NCI-H446 (cell line): Measurements from ENCODE around the gene CDH20.
A peak's percentile ranks its signal among the peaks of the same experiment; 100 is the strongest.

Source experiments
- DNase-seq, 2 experiments: peaks; one replicate each; lab custom pipeline; 2025; lab: John Stamatoyannopoulos, UW

Gene CDH20

DNA sequence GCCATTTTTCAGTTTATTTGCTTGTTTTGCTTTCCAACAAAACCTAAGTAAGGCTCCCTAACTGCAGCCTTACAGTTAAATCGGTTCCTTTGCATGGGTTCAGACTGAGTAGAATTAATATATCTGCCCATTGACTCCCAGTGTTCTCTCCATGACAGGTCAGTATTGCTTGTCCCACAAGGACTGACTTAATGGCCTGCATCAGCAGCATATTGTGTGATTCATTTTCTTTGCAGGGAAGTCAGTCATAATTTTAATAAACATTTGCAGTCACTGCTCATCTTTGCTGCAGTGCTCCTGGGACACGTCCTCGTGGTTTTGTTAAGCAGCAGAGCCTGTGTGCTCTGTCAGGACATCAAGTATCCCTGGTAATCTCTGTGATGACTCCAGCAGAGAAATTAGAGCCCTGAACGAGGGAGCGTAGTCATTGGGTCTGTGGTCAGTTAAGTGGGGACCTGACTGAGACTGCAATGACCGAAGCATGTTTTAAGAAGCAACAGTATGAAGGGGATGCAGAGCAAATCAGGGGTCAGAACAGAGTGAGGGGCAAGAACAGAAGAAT, 93.3 kb downstream of the CDH20 start:
- no peak for DNase-seq

DNA sequence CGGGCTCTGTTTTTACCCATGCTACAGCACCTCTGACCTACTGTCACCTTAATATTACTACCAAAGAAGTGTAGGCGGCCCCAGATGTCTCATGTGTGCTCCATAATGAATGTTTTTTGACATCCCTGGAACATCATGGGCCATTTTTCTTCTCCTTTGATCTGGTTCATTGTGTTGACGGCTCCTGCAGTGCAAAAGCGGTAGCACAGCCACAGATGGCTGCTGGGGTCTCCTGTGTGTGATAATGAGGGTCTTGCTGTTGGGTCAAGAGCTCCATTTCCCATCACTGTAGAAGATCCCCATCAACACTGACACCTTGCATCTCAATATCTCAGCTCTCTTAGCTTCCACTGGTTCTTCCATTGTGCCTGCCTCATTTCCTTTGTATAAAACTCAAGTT, 95.0 kb downstream of the CDH20 start:
- no peak for DNase-seq

DNA sequence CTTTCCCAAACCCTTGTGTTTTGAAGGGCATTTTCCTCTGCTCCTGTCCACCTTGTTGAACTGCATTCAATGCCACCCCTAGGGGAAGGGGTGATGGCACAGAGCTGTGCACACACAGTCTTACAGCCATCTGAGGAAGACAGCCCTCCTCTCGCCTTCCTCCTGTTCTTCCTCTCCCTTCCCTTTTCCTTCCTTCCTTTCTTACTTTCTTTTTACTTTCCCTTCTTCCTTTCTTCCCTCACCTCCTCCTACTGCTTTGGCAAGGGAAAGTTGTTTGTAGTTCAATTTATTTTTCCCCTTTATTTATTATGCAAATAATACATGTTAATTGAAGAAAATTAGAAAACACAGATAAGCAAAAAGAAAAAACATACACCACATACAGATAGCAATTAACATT, 99.4 kb downstream of the CDH20 start:
- no peak for DNase-seq

DNA sequence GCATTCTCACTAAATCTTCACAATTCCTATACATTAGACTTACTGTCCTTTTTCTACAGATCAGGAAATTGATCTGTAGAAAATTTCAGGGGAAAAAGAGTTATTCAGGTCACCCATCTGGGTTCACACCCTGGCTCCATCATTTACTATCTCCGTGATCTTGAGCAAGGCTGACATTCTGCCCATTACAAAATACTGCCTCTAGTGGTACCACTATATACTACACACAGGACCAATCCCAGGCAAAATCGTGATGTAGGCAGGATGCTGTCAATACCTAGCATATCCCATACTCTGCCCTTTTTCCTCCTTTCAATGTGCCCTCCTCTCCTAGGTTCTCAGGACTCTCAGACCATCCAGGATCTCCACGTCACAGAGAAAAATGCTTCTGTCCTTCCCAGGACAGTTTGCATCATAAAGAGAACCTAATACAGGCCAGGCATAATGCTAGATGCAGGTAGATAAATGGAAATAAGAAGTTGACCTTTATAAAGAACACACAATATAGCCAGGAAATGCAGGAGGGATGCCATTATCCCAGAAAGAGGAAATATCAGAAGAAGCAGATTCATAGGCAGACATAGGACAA, 101.9 kb downstream of the CDH20 start:
- DNase-seq, result peak in 1 of 2 experiments; percentile 10

DNA sequence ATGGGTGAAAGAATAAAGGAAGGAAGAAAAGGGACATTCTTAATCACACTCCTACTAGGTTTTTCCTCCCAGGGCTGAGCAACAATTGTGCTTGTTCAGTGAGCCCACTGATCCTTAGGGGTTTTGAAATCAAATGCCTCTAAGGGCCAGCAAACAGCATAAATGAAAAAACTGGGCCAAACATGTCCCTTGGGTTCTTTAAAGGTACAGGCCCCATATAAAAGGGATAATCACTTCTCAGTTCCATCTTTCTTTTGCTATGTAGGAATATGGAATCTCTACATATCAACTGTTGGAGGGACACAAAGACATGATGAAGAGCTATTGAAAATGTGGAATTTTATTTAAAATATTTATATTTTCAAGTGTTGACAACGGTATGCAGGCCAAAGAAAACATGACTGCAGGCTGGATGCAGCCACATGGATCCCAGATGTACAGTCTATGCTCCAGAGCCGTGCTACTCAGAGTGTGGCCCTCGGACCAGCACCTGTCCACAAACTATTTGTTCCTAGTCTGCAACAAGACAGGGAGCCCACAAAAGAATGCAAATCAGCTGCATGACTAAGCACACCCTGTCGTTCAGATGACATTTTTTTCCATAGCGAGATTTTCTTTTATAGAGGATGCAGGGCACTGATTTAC, 110.0 kb downstream of the CDH20 start:
- no peak for DNase-seq

DNA sequence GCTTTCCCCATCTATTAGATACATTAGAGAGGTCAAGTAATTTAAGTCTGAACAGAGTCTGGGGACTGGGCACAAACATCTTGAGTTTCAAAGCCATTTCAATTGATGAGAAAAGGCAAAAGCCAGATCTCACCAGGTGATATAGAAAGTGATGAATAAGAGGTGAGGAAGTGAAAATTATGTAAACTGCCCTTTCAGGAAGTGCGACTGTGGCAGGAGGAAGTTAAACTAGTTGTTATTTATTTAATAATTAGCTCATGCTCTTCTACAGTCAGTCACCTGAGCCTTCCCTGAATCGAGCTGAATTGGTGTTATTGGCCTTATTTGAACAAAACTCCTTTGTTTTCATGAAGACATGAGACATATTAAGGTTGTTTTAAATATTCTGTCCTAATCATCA, 115.1 kb downstream of the CDH20 start:
- no peak for DNase-seq

DNA sequence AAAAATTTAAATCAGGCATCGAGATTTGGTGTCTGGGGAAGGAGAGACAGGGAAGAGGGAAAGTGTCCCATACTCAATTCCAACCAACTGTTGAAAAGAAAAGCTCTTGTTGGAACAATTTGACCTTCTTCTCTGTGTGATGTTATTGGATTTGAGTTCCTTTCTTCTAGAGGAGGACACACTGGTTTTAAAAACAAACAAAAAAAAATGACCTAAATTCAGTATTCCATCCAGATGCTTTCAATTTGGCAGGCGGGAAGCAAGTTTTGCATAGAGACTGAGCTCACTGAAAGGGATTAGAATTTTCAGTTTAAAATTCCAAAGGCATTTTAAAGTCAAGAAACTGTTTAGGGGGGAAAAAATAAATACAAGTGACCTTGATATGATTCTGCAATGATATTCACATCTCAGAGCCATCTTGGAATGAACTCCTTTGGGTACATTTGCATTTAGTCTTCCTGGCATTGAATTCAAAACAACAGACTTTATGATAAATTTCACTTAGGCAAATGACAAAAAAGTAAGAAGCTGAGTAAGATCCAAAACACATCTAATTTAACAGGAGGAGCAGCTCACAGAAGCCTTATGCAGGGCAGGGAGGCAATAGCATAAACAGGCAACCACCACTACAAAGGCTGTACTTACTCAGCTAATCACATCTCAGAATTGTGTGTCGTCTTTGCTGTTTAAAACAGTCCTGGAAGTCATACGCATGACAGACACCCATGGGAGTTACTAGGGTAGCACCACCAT, 126.8 kb downstream of the CDH20 start:
- no peak for DNase-seq

DNA sequence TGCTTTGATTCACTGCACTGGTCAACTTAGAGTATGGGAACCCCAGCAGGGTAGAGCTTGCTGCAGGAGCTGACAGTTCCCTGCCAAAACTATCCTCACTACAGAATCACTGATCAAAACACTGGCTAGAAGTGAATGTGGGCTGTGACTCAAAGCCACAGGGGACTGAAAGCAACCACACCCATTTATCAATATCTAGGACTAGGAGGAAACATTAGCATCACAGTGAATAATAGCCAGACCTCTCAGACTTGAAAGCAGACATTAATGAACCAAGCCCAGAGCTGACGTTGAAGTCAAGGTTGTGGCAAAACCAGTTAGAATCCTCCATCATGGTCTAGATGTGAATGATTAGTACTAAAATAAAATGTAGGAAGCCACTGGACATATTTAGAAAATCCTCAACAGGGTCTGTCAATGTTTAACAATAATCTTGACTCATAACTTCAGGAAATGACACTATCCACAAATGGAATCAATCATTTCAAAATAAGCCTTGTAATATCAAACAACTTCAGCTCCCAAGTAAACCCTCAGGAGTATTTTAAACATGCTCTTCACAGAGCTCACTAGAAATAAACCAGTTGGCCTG, 131.4 kb downstream of the CDH20 start:
- no peak for DNase-seq

DNA sequence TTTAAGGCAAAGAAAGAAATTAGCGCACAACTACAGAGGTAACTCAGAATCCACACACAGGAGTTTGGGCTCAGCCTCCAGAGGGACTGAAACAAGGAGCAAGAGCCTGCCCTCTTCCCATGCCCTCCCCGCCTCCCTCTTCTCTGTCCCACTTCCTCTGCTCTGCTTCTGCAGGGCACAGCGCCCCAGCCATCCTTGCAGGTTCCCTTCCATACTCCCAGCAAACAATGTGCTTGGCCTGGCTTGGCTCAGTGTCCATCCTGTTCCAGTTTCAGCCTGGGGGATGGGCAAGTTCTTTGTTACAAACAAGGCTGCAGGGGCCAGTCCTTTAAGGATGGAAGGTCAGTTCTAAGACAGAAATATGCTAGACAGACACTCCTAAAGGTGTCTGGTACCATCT, 133.5 kb downstream of the CDH20 start:
- no peak for DNase-seq

DNA sequence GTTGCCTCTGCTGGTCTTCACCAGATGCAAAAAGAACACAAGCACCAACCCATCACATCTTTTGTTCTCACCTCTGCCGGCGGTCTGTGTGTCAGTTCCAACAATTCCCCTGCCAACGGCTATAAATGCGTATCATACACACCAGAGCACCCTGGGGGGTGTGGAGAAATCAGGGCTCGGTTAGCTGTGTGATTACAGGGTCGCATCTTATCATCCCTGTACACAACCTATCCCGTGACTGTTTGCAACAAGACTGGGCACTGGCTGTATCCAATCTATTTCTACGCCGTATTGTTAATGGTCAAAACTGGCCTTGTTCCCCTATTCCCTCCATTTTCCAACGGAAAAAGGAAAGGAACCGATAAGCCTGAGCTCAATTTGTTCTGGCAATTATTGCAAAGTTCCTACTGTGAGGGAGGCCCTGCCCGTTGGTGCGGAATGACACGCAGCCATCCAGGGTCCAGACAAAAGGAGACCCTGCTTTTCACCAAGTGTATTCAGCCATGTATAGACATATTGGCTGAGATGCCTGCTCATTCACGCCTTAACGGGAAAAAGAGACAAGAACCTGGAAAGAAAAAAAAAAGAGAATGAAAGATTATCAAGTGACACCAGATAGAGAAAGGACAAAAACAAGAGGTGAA, 136.9 kb downstream of the CDH20 start:
- no peak for DNase-seq

DNA sequence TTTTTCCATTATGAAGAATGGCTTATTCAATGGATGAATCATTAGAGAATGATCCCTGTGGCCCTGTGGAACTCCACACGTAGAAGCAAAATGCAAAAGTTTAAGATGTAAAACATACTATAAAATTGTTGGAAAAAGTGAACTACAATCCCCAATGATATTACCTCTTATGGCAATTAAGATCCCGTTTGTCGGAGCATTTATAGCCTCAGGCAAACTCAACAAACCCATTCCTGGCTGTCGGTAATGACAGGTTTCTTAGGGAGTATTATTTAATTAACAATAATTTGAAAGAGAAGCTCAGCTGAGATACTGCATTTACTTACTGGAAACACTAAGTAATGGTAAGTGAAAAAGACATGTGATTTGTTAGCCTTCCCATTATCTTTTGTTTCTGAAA, 138.3 kb downstream of the CDH20 start:
- no peak for DNase-seq

DNA sequence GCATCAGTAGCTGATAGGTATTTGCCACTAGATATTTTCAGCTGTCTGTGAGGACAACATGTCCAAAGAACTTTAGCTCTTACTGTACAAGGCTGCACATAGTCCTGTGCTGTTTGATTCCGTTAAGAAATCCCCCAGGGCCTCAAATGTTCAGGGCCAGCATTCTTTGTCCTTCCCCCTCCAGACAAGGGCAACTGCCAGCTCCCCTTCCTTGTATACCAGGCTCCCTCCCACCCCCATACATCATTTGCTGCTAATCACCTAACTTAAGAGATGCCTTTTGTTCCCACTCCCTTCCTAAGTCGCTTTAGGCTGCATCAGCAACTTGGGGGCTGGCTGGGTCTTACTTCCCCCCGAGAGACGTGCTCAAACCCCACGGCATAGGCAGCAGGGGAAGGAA, 138.7 kb downstream of the CDH20 start:
- no peak for DNase-seq

DNA sequence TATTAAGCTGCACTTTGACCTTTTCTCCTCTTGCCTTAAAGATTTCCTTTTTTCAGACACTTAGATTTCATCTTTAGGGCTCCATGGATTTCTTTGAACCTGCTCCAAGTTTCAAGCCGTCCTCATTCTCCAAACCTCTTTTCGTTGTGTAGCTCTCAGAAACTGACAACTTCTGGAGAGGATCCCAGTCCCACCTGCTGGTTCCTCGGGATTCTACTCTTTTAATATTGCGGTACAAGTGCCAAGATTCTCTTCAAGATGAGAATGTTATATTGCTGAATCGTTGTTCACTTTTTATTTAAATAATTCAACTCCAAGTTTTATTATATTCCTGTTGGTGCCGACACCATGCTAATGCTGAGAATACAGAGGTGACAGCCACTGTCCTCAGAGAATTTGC, 141.1 kb downstream of the CDH20 start:
- DNase-seq, result no peak

DNA sequence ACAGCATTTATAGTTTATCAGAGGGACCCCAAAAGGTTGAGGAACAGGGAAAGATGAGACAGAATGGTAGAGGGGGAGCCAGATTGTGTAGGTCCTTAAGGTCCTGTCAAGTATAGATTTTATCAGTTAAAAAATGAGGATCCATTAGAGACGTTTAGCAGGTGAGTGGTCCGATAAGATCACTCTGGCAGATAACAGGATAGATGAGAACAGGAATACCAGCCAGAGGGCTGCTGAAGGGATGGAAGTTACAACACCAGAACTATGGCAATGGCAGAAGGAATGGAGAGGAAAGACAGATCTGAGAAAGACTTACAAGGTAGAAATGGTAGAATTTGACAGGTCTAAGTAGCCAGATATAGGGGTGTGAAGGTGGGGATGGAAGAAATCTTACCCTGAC, 141.7 kb downstream of the CDH20 start:
- no peak for DNase-seq

DNA sequence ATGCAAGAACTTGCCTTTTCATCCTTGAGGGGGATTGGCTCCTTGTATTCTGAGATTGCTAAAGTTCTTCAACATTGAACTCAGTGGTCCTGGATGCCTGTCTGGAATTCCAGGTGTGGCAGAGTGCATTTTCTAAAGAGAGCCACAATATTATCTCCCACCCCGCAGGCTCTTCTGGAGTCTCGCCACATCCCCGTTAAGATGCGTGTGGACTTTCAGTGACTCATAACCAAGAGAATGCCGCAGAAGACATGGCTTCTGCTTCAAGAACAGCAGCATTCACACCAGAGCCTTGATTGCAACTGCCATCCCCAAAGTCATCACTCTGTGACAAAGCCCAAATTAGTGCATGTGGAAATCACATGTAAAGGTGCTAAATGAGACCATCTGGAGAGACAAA, 142.7 kb downstream of the CDH20 start:
- no peak for DNase-seq

DNA sequence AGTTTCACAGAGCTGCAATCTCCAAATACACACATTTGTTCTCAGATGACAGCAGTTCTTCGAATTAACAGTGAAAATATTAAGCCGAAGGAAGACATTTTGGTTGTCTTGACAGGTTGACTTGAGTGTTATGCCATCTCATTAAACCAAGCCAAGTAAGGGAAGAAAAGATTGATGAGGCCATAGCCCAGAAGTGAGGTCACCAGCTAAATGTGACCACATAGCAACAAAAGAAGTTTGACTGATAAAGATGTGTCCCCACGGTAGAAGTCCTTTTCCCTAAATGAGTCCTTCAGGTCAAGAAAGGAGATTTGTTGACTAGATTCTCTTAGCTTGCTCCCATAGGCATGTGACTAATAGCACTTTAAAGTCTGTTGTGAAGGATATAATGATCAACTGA, 156.1 kb downstream of the CDH20 start:
- DNase-seq, result no peak

DNA sequence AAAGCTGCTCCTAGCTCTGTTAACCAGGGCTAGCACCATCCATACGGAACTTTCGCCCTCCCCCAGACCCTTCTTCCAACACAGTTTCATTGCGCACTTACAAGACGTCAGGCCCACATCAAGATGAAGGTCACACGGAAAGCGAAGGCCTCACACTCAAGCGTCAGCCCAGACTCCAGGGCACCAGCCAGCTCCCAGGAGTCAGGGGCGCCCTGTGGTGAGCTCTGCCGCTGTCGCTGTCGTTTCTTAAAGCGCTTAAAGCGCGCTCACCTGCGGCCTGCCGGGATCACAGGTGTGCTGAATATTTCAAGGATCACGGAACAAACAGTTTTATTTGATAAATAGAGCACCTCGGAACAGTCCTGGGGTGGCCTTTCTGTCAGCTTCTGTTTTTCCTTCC, 163.1 kb downstream of the CDH20 start:
- no peak for DNase-seq

DNA sequence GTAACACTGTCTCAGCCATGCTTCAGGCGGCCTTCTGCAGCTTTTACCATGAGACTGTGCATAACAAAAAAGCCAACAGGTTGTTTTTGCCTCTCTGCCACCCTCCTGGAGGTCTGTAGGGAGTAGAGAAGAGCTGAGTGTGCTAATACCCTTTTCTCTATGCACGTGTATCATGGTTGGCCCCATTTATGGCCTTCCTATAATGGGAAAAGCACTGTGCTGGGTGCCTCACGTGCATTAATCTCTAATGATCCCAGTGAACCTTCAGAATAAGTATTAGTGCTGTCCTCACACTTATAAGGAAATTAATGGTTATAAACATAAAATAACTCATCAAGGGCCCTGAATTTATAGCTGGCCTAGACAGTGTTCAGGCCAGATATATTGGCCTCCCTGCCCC, 164.2 kb downstream of the CDH20 start:
- no peak for DNase-seq

DNA sequence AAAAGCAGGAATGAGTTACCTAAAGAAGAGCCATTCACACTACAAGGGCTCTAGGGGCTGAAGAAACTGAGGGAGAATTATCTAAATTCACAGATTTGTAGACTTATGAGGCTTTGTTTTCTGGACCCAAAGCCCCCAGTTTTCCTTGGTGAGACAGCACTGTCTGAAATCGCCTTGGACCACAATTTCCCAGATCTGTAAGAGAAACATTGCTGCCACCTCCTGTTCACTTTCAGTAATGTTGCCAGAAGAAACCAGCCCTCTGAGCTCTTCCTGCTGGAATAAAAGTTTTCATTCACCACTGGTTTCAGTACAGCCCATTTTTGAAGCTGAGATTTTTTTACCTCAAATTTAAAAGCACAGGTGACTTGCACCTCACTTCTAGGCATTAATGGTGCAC, 169.2 kb downstream of the CDH20 start:
- peak; percentile 36 to 74 for DNase-seq

DNA sequence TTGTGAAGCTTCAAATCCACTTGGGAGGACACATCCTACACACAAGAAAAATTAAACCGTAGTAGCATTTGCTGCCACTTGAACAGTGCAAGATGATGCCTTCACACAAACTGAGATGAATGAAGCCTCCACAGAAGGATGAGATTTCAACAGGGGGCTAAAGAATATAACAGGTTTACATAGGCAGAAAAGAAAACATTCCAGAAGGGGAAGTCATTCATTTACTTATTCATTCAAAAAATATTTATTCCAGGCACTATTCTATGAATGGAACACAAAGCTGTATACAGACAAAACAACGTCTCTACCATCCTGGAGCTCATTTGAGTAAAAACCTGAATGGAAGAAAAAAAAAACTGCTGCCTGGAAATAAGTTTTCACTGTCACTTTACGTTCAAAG, 170.5 kb downstream of the CDH20 start:
- DNase-seq, result no peak

DNA sequence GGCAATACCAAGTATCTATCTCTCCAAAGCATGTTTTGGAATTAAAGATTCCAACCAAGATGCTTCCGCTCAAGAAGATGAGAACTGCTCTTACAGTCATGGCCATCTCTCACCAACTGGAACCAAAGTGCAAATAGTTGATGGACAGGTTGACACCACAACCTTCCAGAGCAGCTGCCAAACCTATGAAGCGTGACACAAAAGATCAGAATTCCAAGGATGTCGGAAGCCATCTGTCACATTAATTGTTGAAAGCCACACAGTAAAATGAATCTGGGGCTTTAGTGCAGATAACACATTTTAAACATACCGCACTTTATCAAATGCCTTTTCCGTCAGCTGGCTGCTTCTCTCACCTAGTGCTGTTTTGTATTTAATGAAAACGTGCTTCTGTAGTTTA, 195.7 kb downstream of the CDH20 start:
- peak; percentile 68 to 86 for DNase-seq

DNA sequence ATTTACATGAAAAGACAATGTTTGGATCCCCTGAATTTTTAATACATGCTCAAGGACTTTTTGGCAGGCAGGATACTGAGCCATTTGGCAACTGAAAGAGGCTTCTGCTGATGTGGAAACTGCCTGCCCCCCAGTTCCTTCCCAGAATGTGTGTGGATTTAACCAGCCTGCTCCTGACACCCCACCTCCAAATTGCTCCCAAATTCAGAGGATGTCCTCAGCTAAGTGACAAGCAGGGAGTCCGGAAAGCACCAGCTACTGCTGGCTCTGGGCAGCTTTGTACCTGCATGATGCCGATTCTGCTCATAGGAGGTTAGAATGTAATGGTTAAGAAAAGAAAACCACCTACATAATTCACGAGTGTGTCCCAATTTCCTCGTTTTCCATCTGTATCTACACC, 197.5 kb downstream of the CDH20 start:
- peak in 1 of 2 experiments; percentile 42 for DNase-seq
